ENCODE measurements around the gene HIBCH.

HIBCH gene

DNA sequence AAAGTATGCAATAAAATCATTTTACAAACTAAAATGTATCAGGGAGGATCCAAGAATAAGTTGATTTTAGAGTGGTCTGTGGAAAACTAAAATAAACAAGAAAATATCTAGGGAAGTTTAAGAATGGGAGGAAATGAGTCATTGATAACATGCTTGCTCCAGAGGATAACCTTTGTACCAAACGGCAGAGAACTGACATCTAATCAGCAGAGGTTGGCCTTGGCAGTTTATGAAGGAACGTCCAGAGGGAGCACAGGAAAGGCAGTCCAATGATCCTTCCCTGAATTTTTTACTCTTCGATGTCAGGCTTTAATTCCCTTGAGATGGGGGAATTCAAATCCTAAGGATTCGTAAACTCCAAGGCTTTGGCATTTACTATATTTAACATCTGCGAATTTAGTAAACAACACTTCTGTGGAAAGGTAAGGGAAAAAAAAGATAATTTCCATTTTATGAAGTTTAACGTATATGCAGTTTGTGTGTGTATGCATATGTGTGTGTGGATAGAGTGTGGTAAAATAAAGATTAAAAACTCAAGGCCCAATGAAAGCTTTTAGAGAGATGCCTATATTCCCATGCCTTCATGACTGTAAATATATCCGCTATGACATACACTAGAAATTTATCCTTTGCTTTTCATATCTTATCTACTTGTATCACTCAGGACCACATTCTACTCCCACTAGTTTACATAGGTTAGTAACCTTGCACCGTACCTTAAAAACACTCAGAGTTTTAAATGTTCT, 15.0 kb upstream of the HIBCH start:
- no peak overlapping the region for H3K4me3 ChIP-seq (ENCODE audit: low read length)
- TF ChIP-seq, protein P1, sequence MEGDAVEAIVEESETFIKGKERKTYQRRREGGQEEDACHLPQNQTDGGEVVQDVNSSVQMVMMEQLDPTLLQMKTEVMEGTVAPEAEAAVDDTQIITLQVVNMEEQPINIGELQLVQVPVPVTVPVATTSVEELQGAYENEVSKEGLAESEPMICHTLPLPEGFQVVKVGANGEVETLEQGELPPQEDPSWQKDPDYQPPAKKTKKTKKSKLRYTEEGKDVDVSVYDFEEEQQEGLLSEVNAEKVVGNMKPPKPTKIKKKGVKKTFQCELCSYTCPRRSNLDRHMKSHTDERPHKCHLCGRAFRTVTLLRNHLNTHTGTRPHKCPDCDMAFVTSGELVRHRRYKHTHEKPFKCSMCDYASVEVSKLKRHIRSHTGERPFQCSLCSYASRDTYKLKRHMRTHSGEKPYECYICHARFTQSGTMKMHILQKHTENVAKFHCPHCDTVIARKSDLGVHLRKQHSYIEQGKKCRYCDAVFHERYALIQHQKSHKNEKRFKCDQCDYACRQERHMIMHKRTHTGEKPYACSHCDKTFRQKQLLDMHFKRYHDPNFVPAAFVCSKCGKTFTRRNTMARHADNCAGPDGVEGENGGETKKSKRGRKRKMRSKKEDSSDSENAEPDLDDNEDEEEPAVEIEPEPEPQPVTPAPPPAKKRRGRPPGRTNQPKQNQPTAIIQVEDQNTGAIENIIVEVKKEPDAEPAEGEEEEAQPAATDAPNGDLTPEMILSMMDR (IDR thresholded peaks at IDR 0.05; ENCODE audit: insufficient read depth, low read depth, low read length, missing control alignments) = no peak
- DNase-seq (ENCODE audit: low read depth) = no peak

DNA sequence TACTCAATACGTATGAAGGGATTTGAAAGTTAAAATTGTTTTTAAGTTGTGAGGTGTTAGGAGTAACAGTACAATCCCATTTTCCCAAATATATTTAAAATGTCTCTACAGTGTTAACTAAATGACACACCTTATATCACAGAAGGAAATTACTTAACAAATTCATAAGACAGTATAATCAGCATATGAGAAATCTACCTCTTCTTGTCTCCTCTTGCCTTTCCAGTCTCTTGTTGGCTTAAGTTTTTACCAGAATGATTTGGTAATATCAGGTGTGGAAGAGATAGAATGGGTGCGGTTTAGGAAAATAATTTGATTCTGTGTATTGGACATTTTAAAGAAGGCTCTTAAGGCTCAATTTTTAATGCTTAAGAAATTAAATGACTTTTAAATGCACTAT, 14.3 kb upstream of the HIBCH start:
- H3K4me3 ChIP-seq (ENCODE audit: low read length) = no peak overlapping the region
- TF ChIP-seq, protein P1 (IDR thresholded peaks at IDR 0.05; ENCODE audit: insufficient read depth, low read depth, low read length, missing control alignments) = no peak
- DNase-seq (ENCODE audit: low read depth) = no peak

DNA sequence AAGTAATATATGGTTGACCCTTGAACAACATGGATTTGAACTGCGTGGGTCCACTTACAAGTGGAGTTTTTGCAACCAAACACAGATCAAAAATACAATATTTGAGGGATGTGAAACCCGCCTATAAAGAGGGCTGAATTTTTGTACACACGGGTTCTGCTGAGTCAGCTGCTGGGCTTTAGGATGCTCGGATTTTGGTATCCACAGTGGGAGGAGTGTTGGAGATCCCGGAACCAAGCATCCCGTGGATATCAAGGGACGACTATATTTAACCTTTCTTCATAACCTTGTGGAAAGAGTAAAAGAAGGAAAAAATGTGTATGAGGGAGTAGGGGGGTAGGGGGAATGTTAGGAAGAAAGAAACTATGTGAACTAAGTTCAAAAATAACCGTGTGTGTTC, 13.8 kb upstream of the HIBCH start:
- no peak overlapping the region for H3K4me3 ChIP-seq (ENCODE audit: low read length)
- TF ChIP-seq, protein P1 (IDR thresholded peaks at IDR 0.05; ENCODE audit: insufficient read depth, low read depth, low read length, missing control alignments) = no peak
- no peak for DNase-seq (ENCODE audit: low read depth)

DNA sequence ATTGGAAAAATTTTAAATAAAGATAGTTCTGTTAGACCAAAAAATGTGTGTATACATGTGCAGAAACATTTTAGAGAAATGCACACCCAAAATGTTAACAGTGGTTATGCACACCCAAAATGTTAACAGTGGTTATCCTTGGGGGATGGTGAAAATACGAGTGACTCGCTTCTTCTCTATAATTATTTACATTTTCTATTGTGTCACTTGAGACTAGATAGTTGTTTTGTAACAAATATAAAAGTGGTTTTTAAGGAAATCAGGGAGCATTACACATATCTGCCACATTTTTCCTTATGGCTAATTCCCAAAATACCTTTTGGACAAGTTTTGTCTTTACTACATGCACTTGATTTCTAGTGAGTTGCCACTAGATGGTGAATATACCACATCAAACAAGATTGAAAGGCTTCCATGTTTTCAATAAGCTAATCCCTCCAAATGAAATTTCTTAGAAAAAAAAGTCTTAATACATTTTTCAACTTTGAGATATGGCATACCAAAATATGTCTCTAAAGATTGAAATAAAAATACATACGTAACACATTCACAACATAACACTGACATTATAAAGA, 9.0 kb upstream of the HIBCH start:
- no peak overlapping the region for H3K4me3 ChIP-seq (ENCODE audit: low read length)
- TF ChIP-seq, protein P1 (IDR thresholded peaks at IDR 0.05; ENCODE audit: insufficient read depth, low read depth, low read length, missing control alignments) = peak; percentile 35
- DNase-seq (ENCODE audit: low read depth) = peak; percentile 26

DNA sequence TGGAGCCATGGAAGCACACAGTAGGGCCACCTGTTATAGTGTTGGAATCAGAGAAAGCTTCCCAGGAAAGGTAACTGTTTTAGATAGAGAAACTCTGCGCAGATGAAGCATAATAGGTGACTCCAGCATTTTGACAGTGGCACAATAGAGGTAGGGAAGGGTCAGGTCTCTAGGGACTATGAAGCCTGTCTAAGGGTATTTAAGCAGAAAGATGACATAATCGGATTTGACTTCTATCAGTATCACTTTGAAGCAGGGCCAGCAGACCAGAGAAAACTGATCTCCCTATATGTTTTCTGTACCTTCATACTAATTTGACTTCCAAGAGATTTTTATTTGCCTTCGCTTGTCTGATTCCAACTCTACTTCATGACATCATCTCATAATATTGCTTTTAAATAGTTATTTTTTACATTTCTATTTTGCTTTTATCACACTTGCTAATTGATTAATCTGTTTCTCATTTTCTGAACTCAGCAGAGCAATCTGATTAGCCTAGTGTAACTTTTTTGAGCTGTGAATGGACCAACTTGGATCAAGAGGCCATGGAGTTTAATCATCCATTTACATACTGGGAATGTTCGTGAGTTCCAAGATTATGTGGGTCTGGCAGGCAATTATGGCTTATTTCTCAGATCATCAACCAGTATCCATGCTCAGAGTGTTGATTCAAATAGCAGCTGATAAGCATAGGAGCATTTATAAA, 8.4 kb upstream of the HIBCH start:
- no peak overlapping the region for H3K4me3 ChIP-seq (ENCODE audit: low read length)
- no peak for DNase-seq (ENCODE audit: low read depth)
- TF ChIP-seq, protein P1 (IDR thresholded peaks at IDR 0.05; ENCODE audit: insufficient read depth, low read depth, low read length, missing control alignments) = no peak

DNA sequence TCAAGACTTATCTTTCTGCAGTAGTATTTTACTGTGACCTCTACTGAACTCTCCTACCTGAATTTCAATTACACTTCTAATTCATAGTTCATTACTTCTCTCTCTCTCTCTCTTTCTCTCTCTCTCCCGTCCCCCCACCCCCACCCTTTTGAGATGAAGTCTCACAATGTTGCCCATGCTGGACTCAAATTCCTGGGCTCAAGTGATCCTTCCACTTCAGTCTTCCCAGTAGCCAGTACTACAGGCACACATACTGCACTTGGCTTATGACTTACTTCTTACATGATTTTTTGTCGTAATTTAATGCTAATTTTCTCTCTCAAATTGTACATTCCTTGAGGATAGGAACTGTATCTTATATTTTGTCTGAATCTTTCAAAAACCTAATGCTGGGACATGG, 6.0 kb upstream of the HIBCH start:
- TF ChIP-seq, protein P1 (IDR thresholded peaks at IDR 0.05; ENCODE audit: insufficient read depth, low read depth, low read length, missing control alignments) = no peak
- H3K4me3 ChIP-seq (ENCODE audit: low read length) = no peak overlapping the region
- no peak for DNase-seq (ENCODE audit: low read depth)

Measured in epithelial cell of esophagus (primary cell).